OCI-LY1 (cell line): Measurements from ENCODE around the gene FAM83C.

Source experiments
- CTCF ChIP-seq: fragments of 200-600 bp; sonication (generic), shearing (Covaris generic); IDR thresholded peaks from 2 replicates; pipeline ENCODE4 v1.5.1; 2017; ENCODE audit warnings: mild to moderate bottlenecking, antibody characterized with exemption, low read length, moderate library complexity, mixed read lengths
- EZH2 ChIP-seq: fragments of 200-600 bp; sonication (generic), shearing (Covaris generic); IDR thresholded peaks from 2 replicates; pipeline ENCODE4 v1.8.0; 2017; ENCODE audit warnings: borderline replicate concordance, mixed run types, mild to moderate bottlenecking, antibody characterized with exemption, low read length, moderate library complexity, mixed read lengths

GRCh38 chr20:35340436-35340835 is 48.2 kb upstream of the FAM83C start:
- TF ChIP-seq CTCF (no peak), EZH2 (no peak)
